CD4-positive, alpha-beta T cell treated with Interleukin-6 at 100 ng/mL for 8 hours (primary cell): ENCODE results near the gene DMD.

Experiments used
- DNase-seq: peaks from one replicate; pipeline ENCODE4 v3.0.0-alpha.2; 2020; ENCODE audit warnings: mixed read lengths, low spot score

The DMD gene

DNA sequence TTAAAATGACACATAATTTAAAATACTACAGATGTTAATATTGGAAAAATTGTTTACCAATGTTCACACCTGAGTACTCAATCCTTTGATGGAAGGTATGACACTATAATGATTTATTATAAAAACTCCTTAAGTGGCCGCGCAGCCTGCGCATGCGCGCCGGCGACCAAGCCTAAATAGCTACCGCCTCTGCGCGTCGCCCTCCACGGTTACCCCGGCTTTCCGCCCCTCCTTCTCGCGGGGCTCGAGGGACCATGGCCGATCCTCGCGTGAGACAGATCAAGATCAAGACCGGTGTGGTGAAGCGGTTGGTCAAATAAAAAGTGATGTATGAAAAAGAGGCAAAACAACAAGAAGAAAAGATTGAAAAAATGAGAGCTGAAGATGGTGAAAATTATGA lies 170.2 kb downstream of the DMD start:
- DNase-seq, result no peak

GRCh38 chrX:33032700-33033099 lies 178.6 kb downstream of the DMD start:
- no peak for DNase-seq

GRCh38 chrX:33014949-33015348 lies 196.4 kb downstream of the DMD start:
- DNase-seq, result no peak

- DNase-seq, result no peak
These were observed 197.3 kb downstream of the DMD start for GRCh38 chrX:33014086-33014485.

- DNase-seq, result no peak
These were observed 210.2 kb downstream of the DMD start for GRCh38 chrX:33001107-33001506.

GRCh38 chrX:32998776-32999175 lies 212.6 kb downstream of the DMD start:
- DNase-seq, result no peak

- no peak for DNase-seq
These were observed 215.9 kb downstream of the DMD start for GRCh38 chrX:32995427-32995826.

- no peak for DNase-seq
These were observed 224.2 kb downstream of the DMD start for GRCh38 chrX:32987142-32987541.

- DNase-seq, result no peak
These were observed 225.8 kb downstream of the DMD start for GRCh38 chrX:32985544-32985943.

- DNase-seq, result no peak
These were observed 244.5 kb downstream of the DMD start for GRCh38 chrX:32966821-32967355.

DNA sequence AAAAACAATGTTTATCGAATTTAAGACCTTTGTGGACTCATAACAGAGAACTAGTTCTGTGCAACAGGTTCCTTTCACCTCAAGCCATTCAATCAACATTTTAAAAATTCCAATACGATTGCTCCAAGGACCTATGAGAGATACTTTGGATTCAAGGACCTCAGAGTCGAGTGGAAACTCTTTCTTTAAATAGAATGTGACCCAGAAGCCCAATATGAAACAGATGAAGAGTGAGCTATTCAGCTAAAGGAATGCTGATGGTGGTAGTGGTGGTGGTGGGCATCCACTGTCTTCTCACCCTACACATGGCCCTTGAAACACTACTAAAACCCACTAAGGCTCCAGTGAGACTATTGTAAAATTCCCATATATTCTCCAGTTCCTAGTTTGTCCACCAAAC lies 257.2 kb downstream of the DMD start:
- DNase-seq, result no peak

DNA sequence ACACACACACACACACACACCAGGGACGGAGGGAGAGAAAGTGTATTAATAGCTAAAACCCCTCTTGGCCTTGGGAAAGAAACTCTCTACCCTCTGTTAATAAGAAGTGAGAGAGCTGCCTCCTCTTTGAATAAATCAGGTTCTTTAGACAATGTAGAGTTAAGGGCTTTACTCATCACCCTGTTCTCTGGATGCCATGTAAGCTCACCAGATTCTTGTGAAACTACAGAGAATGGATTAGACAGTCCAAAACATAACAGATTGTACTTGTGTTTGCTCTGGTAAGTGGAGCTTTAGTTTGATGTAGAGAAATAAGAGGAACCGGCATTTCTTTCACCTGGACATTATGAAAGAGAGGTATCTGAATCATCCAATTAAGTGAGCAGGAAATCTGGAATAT lies 263.2 kb downstream of the DMD start:
- DNase-seq, result no peak

- no peak for DNase-seq
These were observed 274.3 kb downstream of the DMD start for GRCh38 chrX:32937043-32937442.

DNA sequence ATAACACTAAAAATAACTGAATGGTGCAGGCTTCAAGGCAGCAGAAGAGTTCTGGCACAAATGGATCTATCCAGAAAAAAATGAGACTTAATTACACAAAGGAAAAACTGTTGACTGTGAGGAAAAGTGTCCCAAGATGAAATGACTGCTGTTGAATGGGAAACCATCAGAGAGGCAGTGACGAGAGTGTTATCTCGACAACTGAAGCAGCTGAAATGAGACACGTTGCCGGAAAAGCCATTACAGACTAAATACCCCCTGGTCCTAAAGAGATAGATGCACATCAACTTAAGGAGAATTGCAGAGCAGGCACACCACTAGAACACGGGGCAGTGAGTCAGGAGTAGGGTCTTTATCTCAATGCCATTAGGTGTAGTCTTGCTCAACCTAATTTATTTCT lies 277.8 kb downstream of the DMD start:
- no peak for DNase-seq

DNA sequence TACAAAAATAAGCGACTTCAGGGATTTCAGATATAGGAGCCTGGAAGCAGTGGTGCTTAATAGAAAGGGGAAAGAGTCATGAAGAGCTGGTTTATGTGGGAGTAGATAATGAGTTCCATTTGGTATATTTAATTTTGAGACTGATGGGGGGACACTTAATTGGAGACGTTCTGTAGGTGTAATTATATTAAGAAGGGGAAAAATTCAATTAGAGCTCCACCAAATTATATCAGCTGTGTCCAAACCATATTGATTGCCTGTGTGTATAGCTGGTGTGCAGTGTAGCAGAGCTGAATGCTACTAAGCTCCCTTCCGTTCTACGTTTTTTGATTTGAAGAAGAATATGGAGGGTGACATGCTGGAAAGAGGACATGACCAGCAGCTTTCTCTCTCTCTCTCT lies 282.3 kb downstream of the DMD start:
- DNase-seq, result no peak

- no peak for DNase-seq
These were observed 315.3 kb downstream of the DMD start for GRCh38 chrX:32896088-32896487.

GRCh38 chrX:32894679-32895078 lies 316.7 kb downstream of the DMD start:
- DNase-seq, result no peak

DNA sequence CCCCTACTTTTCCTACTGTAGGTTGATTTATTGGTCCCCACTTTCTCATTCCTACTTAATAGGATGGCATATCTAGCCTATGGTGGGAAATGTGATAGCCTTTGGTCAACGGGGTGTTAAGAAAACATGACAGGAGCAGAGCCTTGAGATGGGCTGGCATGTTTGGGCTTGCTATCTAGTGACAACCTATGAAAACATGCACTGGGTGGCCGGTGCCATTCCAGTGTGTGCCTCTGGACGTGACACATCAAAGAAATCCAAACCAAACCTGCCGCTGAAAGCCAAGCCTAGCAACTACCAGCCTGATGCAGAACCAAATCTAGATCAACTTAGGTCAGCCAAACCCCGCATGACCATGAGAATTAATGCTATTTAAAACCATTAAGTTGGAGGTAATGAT lies 317.6 kb downstream of the DMD start:
- DNase-seq, result no peak

DNA sequence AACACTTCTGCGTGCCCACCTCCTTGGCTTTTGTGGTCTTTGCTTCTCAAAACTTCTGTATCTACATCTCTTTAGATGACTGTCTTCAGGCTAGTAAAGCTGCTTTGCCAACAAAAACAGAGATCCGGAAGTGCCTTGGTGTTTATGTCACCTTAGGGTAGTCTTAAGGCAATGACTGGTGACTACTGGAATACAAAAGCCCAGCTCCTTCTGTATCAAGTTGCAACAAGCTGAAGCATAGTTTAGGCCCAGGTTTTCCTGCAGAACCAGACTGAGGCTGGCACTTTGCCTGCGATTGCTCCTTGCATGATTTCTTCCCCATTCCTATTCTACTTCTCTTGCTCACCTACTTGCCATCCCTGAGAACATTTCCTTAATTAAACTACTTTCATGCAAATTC lies 333.8 kb downstream of the DMD start:
- DNase-seq, result no peak

GRCh38 chrX:32874839-32875238 lies 336.5 kb downstream of the DMD start:
- DNase-seq, result no peak

DNA sequence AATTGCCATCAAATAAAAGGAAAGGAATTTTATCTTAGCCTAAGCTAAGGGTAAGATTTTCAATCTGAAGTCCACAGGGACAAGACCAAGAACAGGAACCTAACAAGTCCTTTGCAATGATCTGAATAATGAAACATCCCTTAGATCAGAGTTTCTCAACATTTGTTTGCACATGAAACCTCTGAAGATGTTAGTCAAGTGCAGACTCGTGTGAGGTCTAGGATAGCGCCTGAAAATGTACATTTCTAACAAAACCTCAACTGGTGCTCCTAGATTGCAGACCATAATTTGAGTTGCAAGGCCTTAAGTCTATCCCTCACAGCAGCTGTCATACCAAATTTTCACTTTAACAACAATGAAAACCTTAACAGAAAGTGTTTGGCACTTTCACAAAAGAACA lies 337.6 kb downstream of the DMD start:
- DNase-seq, result no peak

DNA sequence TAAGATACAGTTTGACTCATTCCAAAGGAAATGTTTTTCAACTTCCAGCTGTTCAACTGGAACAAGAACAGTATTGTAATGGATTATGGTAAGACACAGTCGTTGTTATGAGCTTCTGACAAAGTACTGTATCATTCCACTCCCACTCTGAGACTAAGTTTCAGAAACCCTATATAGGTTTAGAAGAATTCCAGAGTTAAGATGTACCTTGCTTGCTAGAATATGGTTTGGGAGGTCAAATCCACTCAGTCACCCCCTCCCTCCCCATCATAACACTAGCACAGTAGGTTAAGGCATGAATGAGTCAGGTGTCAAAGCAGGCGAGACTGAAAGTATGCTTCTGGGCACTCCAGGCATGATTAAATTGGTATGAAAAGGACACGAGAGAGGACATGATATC lies 339.7 kb downstream of the DMD start:
- DNase-seq, result no peak

GRCh38 chrX:32868524-32868895 lies 342.8 kb downstream of the DMD start:
- DNase-seq, result no peak

DNA sequence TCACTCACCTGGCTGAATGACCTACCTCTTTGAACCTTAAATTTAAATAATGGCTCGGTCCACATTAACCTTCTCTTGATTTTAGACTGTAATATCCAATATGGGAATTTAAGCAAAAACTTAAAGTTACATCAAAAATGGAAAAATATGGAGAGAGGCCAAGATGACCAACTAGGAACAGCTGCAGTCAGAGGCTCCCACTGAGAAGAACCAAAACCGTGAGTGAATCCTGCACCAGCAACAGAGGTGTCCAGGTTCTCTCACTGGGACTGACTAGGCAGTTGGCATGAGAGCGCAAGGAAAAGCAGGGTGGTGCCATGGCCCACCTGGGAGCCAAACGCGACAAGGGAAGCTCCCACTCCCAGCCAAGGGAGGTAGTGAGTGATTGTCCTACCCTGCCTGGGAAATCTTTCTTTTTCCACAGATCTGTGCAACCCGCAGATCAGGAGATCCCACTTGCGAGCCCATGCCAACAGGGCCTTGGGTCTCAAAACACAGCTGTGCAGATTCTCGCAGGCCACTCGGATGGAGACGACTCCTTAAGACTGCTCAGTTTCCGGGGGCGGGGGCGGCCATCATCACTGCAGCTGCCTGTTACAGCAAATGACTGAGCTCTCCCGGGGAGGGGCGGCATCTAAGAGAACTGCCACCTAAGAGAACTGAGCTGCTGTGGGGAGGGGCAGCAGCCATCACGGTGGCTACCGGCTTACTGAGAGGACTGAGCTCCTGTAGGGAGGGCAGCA lies 343.4 kb downstream of the DMD start:
- no peak for DNase-seq
